Amniotic stem cell (primary cell): ENCODE results near the gene HOXB7.

Experiments used
- DNase-seq: peaks from one replicate; lab custom pipeline; 2025; lab: John Stamatoyannopoulos, UW

HOXB7 gene

GRCh38 chr17:48636177-48637018, 25.6 kb upstream of the HOXB7 start:
- DNase-seq, result no peak

DNA sequence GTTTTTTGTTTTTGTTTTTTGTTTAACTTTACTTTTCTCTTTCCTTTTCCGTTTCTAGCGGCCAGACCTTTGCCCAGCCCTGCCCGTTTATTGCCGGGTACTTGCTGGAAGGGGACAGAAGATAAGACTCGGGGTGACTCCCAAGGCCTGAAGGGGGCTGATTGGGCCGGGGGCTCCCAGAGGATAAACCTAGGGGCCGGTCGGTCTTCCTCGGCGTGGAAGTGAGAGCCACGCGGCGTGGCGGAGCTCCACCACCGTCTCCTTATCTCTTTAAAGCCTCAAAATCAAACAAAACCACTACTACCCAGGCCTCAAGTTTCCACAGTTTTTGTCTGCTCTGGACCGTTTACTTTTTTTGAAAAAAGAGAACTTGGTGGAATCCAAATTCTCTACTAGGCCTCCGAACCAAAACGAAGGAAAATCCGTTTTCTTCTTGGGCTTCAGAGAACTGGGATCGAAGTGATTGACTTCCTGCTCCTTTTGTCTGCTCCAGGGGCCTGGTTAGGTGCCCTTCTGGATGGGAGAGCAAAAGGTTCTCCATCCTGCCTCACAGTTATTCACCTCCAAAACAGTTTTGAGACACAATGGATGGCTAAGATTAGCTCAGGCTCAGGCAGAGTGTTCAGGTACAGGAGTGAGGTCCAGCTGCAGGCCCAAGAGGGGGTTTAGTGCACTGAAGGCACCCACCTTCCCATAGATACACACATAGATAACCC, 23.8 kb upstream of the HOXB7 start:
- no peak for DNase-seq

DNA sequence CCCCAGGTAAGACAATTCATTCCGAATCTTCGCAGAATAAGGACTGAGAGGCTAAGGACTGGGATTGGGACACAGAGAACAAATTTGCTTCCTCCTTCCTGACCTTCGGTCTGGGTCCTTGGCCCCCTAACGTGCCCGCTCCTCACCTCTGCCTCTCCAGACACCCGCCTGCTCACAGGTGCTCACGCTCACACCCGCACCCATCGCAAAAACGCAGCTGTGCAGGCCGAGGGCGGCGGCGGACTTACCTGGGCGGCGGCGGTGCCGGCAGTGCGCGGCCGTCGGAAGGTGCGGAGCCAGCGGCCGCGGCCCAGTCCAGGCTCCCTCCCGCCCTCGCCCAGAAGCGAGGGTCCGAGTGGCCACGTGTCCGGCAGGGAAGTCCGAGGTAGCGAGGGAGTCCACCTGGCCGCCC, 22.5 kb upstream of the HOXB7 start:
- no peak for DNase-seq

DNA sequence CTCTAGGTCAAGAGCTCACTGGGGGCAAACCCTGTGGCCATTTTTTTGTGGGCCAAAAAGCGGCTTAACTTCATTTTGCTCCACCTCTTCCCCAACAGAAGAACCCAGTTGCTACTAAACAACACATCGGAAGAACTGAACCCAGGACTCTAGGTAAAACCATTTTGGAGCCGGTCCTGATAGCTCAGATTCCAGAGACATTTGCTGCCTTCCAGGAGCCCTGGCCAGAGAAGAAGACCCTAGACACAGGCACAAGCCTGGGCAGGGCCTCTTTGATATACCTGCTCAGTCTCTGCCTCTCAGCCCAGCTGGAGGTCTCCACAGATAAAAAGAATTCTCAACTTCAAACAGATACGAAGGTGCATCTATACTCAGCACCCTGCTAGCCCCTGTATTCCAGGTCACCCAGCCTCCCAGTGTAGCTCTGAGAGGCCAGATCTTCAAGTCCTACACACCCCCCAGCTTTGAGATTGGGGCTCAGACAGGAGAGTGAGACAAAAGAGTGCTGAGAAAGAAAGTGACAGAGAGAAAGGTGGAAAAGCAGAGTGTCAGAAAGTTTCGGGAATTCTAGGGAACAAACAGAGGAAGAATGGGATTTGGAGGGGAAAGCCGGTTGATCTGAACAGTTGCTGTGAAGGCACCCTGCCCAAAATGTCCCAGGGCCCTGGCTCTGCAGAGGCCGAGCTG, 21.9 kb upstream of the HOXB7 start:
- DNase-seq, result no peak

GRCh38 chr17:48631693-48632578, 21.1 kb upstream of the HOXB7 start:
- no peak for DNase-seq

DNA sequence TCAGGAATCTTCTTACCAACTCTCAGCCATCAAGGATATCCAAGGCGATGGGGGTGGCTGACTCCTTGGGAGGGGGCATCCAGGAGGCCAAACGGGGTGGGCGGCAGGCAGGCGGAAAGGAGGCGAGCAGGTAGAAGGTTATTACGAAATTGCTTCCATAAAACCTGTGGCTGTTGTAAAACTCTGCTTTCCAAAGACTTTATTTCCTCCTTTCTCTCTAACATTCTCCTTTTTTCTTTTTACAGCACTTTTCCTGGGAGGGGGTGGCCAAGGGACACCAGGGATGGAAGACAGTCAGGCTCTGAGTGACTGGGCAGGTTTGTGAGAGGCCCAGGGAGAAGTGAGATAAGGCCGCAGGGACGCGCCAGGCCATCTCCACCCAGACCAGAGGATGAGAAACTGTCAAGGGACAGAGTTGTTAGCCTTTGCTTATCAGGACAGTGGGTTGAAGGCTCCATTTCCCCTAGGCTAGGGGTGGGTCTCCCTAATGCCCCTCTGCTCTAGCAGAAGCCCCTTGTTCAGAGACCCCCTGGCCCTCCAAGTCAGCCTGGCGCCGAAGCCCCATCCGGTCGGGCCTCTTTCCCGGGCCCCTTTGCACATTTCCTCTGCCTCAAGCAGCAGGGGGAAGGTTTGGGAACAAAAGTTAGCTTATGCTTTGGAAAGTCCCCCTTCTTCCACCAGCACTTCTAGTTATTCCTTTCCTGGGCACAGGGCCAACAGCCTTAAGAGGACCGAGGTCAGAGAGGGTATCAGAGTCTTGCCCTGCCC, 20.3 kb upstream of the HOXB7 start:
- DNase-seq, result no peak

GRCh38 chr17:48630009-48630924, 19.4 kb upstream of the HOXB7 start:
- DNase-seq, result no peak

GRCh38 chr17:48629411-48629759, 18.6 kb upstream of the HOXB7 start:
- DNase-seq, result no peak

DNA sequence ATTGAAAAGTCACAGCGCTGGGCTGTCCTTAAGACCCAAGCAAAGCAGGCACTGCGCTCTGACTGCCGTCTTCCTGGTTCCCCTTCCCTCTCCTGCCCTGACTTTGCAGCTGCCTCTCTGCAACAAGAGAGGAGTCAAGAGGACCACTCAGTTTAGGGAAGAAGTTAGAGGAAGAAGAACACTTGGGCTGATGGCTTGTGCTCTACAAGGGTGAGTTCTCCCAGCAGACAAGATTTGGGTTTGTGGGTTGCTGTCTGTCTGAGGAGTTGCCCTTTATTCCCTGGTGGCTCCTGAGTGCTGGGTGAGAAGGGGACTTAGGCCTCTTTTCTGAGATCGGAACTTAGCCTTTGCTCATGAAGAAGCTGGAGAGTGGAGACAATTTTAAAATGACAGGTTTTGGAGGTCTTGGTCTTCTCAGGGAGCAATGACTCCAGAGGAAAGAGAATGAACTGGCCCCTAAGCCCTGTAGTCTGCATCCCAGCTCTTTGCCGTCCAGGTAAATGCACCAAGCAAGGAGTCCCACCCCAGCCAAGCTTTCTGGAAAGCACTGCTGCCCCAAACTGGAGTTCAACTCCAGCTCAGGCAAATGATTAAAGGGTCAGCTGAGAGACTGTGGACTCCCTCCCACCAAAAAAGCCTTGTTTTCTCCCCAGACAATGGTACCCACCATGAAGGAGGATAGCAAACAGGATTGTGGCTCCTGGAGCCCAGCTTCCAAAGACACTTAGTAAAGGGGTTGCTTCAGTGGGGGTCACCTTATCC, 18.0 kb upstream of the HOXB7 start:
- no peak for DNase-seq

- no peak for DNase-seq
Measured at GRCh38 chr17:48627623-48628521, 17.1 kb upstream of the HOXB7 start.

GRCh38 chr17:48627118-48627597, 16.3 kb upstream of the HOXB7 start:
- DNase-seq, result no peak

- DNase-seq, result no peak
Measured at GRCh38 chr17:48626245-48627117, 15.7 kb upstream of the HOXB7 start, which contains the start of gene HOXB9. HOXB9 (minus strand) TSS chr17:48626358; CDS start chr17:48626269, 89 bp downstream.

- DNase-seq, result no peak
Measured at GRCh38 chr17:48625495-48626244, 14.9 kb upstream of the HOXB7 start.

GRCh38 chr17:48624544-48625494, 14.0 kb upstream of the HOXB7 start:
- no peak for DNase-seq

DNA sequence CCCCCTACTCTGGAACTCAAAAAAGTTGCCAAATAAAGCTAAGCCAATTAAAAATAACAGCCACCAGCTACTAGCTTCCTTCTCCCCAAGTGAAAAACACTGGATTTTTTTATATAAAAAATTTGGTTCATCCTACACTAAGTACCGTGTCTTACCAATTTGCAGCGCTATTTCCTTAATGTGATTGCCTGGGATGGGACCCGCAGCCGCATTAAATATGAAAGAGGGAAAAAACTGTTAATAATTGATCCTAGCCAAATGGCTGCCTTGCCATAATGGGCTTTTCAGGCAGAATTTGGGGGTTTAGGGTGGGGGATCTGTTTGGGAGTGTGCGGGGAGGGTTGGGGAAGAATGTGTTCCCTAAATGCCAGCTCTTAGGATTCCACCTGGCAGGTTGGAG, 13.3 kb upstream of the HOXB7 start:
- DNase-seq, result no peak
